Kidney epithelial cell (primary cell): Measurements from ENCODE around the gene MPDU1. TPM values are rescaled to one million over a fixed set of nuclear protein-coding genes. Genes with fewer than 3 reads are reported as not detected.

Experiments used
- DNase-seq: peaks from one replicate; pipeline ENCODE4 v3.0.0-alpha.2; 2010; ENCODE audit warnings: low read depth
- H3K27me3 ChIP-seq: 2 replicates; pipeline ENCODE4 v1.6.0; 2011; ENCODE audit warnings: low read length; ENCODE audit not compliant: control insufficient read depth, insufficient read depth
- H3K36me3 ChIP-seq: 2 replicates; pipeline ENCODE4 v1.5.1; 2011; ENCODE audit warnings: low read length; ENCODE audit not compliant: control insufficient read depth, insufficient read depth
- H3K4me3 ChIP-seq: 2 replicates; pipeline ENCODE4 v1.5.1; 2011; ENCODE audit warnings: low read depth, mild to moderate bottlenecking, control low read depth, low read length
- total RNA-seq: library from RNA; depleted of rRNA; stranded (reverse); fragments of >200 nt; gene quantifications from 2 replicates; pipeline ENCODE4 v1.2.3, GENCODE V29; 2015
- TF ChIP-seq, protein P1 (sequence below): IDR thresholded peaks from 2 replicates; pipeline ENCODE4 v1.5.1; 2011; ENCODE audit warnings: mild to moderate bottlenecking, moderate library complexity, low read length, control low read depth, inconsistent platforms; ENCODE audit not compliant: insufficient read depth, poor library complexity, severe bottlenecking

The MPDU1 gene
- total RNA-seq, 1 donor from 2014 or later: 187 TPM

DNA sequence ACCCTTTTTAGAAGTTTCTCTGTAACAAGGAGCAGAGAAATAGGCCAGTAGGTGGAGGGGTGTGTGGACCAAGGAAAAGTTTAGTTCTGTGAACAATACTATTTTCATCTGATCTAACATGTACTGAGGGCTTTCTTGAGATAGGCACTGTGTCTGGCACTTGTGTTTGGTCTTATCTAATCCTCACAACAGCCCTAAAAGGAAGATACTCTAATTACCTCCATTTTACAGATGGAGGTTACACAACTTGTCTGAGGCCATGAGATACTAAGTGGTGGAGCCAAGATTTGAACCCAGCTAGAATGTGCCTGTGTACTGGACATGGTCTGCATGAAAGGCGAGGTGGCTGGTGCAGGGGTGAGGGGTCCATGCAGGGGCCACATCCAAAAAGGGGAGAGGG is 30.3 kb upstream of the MPDU1 start:
- no peak for DNase-seq
- Histone ChIP-seq H3K4me3 (no peak overlapping the region), H3K36me3 (no peaks in the 10 kb centered on the region), H3K27me3 (no peaks in the 10 kb centered on the region)
- TF ChIP-seq, protein P1, sequence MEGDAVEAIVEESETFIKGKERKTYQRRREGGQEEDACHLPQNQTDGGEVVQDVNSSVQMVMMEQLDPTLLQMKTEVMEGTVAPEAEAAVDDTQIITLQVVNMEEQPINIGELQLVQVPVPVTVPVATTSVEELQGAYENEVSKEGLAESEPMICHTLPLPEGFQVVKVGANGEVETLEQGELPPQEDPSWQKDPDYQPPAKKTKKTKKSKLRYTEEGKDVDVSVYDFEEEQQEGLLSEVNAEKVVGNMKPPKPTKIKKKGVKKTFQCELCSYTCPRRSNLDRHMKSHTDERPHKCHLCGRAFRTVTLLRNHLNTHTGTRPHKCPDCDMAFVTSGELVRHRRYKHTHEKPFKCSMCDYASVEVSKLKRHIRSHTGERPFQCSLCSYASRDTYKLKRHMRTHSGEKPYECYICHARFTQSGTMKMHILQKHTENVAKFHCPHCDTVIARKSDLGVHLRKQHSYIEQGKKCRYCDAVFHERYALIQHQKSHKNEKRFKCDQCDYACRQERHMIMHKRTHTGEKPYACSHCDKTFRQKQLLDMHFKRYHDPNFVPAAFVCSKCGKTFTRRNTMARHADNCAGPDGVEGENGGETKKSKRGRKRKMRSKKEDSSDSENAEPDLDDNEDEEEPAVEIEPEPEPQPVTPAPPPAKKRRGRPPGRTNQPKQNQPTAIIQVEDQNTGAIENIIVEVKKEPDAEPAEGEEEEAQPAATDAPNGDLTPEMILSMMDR: no peak

DNA sequence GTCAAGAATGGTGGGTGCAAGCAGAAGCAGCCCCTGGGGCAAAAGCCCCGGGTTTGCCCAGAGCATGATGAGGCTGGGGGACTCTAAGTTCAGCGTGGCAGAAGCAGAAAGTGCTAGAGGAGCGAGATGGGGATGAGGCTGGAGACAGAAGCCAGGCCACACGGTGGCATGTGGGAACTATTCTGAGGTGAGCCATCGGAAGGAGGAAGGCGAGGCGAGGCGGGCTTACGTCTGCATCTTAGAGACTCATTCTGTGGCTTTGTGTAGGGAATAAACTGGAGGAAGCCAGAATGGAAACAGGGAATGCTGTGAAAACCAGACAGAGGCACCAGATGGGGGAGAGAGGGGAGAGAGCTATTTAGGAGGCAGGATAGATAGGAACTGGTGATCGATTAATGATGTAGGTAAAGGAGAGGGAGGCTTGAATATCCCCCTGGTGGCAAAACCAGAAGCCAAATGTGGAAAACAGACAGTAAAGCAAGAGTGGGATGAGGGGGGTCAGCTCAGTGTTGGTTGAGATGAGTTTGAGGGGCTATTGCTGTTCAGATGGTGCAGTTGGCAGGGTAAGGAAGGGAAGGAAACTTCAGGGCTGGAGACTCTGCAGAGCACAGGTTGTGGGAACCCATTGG is 28.2 kb upstream of the MPDU1 start:
- Histone ChIP-seq H3K4me3 (no peak overlapping the region), H3K36me3 (no peaks in the 10 kb centered on the region), H3K27me3 (no peaks in the 10 kb centered on the region)
- TF ChIP-seq, protein P1: peak; percentile 10
- DNase-seq: no peak

DNA sequence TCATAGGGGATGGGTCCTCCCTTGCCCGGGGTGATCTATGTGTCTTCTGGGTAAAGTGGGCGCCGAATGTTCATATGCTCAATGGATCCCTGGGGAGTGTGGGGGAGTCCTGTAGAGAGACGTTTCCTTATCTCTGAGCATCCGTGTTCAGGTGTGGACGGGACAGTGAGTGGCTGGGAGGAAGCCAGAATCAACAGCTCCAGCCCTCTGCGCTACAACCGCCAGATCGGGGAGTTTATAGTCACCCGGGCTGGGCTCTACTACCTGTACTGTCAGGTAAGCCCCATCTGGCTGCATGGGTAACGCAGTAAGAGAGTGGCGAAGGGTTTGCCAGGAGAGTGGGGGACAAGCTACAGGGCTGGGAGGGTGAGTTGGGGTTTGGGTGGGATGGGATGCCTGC is 27.0 kb upstream of the MPDU1 start:
- DNase-seq: no peak
- TF ChIP-seq, protein P1: no peak
- no peaks in the 10 kb centered on the region for H3K36me3 ChIP-seq
- H3K4me3 ChIP-seq: no peak overlapping the region
- H3K27me3 ChIP-seq: no peaks in the 10 kb centered on the region

DNA sequence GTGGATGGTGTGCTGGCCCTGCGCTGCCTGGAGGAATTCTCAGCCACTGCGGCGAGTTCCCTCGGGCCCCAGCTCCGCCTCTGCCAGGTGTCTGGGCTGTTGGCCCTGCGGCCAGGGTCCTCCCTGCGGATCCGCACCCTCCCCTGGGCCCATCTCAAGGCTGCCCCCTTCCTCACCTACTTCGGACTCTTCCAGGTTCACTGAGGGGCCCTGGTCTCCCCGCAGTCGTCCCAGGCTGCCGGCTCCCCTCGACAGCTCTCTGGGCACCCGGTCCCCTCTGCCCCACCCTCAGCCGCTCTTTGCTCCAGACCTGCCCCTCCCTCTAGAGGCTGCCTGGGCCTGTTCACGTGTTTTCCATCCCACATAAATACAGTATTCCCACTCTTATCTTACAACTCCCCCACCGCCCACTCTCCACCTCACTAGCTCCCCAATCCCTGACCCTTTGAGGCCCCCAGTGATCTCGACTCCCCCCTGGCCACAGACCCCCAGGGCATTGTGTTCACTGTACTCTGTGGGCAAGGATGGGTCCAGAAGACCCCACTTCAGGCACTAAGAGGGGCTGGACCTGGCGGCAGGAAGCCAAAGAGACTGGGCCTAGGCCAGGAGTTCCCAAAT is 26.4 kb upstream of the MPDU1 start:
- H3K27me3 ChIP-seq: no peaks in the 10 kb centered on the region
- no peaks in the 10 kb centered on the region for H3K36me3 ChIP-seq
- DNase-seq: no peak
- TF ChIP-seq, protein P1: no peak
- H3K4me3 ChIP-seq: no peak overlapping the region

DNA sequence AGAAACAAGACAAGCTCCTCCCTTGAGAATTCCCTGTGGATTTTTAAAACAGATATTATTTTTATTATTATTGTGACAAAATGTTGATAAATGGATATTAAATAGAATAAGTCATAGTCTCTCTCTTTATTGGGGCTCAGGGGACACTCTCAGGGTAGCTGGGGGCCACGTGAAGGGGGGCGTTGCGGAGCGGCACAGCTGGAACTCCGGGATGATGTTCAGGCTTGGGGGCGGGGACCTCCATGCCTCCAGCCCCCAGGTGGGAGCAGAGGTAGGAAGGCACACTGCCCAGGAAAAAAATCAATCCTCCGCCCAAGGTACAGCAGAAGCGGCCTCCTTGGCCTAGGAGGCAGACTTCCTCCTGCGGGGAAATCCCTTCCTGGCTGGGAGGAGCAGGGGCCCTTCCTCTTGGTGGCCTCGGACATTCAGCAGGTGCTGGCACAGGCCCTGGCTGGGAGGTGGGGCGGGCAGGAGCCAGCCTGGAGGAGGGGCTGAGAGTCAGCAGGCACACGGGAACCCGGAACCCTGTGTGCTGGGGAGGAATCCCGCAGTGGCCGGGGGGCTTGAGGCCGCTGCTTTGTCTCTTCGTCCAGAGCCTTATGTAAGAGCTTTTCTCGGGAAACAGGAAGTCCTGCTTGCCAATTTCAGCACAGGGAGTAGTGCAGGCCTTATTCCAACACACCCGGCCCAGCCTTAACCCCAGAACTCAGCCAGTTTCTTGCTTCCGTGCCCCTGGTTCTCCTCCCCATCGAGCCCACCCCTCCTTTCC is 25.7 kb upstream of the MPDU1 start:
- no peak for DNase-seq
- Histone ChIP-seq H3K36me3 (no peaks in the 10 kb centered on the region), H3K27me3 (no peaks in the 10 kb centered on the region), H3K4me3 (no peak overlapping the region)
- TF ChIP-seq, protein P1: no peak
